ENCODE data around the gene DHRSX. TPM values are rescaled to one million over a fixed set of nuclear protein-coding genes. Genes with fewer than 3 reads are reported as not detected.

The DHRSX gene
- total and polyA plus RNA-seq, 11 donors = 14.6 to 36.1 (median 24.1) TPM

DNA sequence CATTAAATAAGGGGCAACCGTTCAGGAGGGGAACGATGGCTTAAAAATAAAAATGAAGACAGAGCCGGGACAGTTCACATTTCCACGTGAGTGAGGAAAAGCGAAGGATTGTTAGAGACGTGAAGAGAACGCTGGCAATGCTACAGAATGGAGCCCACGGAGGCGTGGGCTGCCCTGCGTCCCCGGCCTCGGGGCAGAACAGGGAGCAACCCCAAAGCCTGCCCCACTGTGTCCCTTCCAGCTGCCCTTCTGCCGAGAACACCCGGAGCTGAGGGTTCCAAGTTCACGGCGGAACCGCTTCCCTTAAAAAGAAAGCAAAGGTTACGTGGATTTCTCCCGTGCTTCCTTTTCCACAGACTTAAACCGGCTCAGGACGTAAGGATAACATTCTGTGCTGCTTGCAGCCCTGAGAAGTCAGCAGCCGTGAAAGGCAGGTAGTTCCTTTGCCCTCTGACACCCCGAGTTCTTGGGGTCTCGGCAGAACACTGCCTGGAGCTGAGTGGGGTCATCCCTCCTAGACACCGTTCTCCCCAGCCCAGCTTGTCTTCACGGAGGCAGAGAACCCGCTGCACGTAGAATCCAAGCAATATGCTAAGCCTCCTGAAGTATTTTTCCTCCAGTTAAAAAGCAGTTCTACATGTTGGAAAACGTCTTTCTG is 14.2 kb downstream of the DHRSX start:
- intact Hi-C loops (cut with DNase I) = no loop called here
- Histone ChIP-seq H3K4me3 (no peak overlapping the region), H3K36me3 (peaks cover 6 to 56% (median 47%) of the 10 kb centered on the region in 9 donors), H3K4me1 (peaks cover 0 to 24% (median 11%) of the 10 kb centered on the region in 12 donors), H3K27me3 (no peaks in the 10 kb centered on the region), H3K9me3 (no peaks in the 10 kb centered on the region), H3K27ac (no peak overlapping the region)
- no peak for TF ChIP-seq POLR2A (IDR thresholded peaks at IDR 0.05)
- TF ChIP-seq, protein P1, sequence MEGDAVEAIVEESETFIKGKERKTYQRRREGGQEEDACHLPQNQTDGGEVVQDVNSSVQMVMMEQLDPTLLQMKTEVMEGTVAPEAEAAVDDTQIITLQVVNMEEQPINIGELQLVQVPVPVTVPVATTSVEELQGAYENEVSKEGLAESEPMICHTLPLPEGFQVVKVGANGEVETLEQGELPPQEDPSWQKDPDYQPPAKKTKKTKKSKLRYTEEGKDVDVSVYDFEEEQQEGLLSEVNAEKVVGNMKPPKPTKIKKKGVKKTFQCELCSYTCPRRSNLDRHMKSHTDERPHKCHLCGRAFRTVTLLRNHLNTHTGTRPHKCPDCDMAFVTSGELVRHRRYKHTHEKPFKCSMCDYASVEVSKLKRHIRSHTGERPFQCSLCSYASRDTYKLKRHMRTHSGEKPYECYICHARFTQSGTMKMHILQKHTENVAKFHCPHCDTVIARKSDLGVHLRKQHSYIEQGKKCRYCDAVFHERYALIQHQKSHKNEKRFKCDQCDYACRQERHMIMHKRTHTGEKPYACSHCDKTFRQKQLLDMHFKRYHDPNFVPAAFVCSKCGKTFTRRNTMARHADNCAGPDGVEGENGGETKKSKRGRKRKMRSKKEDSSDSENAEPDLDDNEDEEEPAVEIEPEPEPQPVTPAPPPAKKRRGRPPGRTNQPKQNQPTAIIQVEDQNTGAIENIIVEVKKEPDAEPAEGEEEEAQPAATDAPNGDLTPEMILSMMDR (IDR thresholded peaks at IDR 0.05) = no peak
- 87 to 91% (median 89%) methylated on average over 29 of the region's 29 CpGs for WGBS, 4 donors
- DNase-seq (no peak), ATAC-seq (no peak)

DNA sequence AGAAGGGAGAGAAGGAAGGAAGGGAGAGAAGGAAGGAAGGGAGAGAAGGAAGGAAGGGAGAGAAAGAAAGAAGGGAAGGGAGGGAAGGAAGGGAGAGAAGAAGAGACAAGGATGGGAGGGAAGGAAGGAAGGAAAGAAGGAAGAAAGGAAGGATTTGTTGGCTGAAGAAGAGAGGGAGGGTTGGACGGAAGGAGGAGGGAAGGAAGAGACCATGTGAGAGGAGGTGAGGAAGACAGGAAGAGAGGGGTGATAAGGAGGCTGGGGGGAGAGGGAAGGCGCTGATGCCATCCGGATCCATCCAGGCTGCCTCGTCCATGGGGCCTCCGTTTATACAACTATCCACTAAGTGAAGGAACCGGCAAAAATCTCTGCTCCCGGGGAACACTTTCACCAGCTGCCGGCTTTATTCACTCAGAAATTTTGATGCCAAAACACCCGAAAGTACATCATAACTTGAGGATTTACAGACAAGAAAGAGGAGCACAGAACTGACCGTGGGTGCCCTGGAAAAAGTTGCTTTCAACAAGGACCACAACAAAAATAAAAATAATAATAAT is 14.9 kb downstream of the DHRSX start:
- peak in 1 of 4 donors; percentile 28 for ATAC-seq
- peaks cover 0 to 28% (median 11%) of the 10 kb centered on the region in 12 donors for H3K4me1 ChIP-seq
- WGBS, 4 donors = 72 to 83% (median 74%) methylated on average over 10 of the region's 10 CpGs
- intact Hi-C loops (cut with DNase I) = no loop called here
- H3K9me3 ChIP-seq = no peaks in the 10 kb centered on the region
- no peaks in the 10 kb centered on the region for H3K27me3 ChIP-seq
- TF ChIP-seq POLR2A (IDR thresholded peaks at IDR 0.05) = no peak
- TF ChIP-seq, protein P1 (IDR thresholded peaks at IDR 0.05) = no peak
- no peak for DNase-seq
- no peak overlapping the region for H3K4me3 ChIP-seq
- H3K36me3 ChIP-seq = peaks cover 6 to 50% (median 45%) of the 10 kb centered on the region in 9 donors
- H3K27ac ChIP-seq = peak overlapping the region; percentile 21 to 78 (median 50)

DNA sequence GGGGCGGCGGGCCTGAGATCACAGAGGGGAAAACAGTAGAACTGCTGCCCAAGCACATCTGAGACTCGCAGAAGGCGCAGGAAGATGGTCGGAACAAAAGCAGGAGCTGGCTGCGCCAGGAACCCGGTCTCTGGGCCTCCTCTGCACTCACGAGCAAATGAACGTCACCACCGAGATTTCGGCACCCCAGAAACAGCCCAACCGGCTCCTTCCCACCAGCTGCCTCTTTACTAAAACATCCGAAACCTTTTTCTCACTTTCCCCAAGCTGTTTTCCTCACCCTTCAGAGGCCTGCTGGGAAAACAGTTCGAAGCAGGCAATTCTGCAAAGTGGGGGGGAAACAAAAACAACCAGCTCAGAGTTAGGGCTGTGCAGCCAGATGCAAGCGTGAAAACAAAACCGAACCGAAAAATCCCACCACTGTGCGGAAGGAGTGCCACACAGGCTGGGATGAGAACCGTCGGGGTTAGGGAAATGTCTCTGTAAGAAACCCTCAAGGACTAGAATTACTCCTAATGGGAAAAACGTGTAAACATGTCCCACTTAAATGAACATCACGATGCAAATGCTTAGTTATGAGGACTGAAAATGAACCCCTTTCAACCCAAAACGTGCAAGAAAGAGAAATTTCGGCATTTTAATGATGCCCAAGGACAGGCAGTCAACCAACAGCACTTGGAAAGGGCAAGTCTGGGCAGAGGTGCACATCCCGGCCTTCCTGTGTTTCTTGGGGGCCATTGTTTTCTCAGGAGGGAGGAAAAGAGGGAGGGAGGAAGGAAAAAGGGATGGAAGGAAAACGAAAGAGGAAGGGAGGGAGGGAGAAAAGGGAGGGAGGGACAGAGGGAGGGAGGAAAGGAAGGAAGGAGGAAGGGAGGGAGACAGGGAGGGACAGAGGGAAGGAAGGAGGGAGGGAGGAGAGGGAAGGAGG is 15.8 kb downstream of the DHRSX start:
- peaks cover 0 to under 1% (median 0%) of the 10 kb centered on the region in 12 donors for H3K9me3 ChIP-seq
- peak overlapping the region in 10 of 12 donors; percentile 16 to 46 (median 32) for H3K4me3 ChIP-seq
- peaks cover 6 to 42% (median 37%) of the 10 kb centered on the region in 9 donors for H3K36me3 ChIP-seq
- H3K4me1 ChIP-seq = peaks cover 0 to 28% (median 11%) of the 10 kb centered on the region in 12 donors
- WGBS, 4 donors = 43 to 63% (median 57%) methylated on average over 26 of the region's 26 CpGs
- H3K27me3 ChIP-seq = no peaks in the 10 kb centered on the region
- DNase-seq (no peak), ATAC-seq (peak; percentile 33 to 60 (median 49))
- intact Hi-C loops (cut with DNase I) = no loop called here
- TF ChIP-seq POLR2A (IDR thresholded peaks at IDR 0.05) = no peak
- TF ChIP-seq, protein P1 (IDR thresholded peaks at IDR 0.05) = no peak
- H3K27ac ChIP-seq = peak overlapping the region; percentile 35 to 78 (median 70)

Data from heart left ventricle (tissue), 16 donors.